ENCODE data around the gene COL27A1.
"Not testable (repeated sequence)": the region's sequence is repeated elsewhere in the genome, so short reads cannot be mapped to it uniquely, and the experiment has no call there.

The COL27A1 gene

GRCh38 chr9:114126247-114127060, 28.9 kb upstream of the COL27A1 start:
- Histone ChIP-seq H3K4me3 (ENCODE audit: low read depth, low read length) (no peak overlapping the region), H3K4me1 (ENCODE audit: control insufficient read depth, insufficient read depth, low read length) (no peaks in the 10 kb centered on the region), H3K36me3 (ENCODE audit: control insufficient read depth in 2 of 2, insufficient read depth in 1 of 2, low read length in 2 of 2) (no peaks in the 10 kb centered on the region), H3K9me3 (ENCODE audit: control insufficient read depth, insufficient read depth, low read depth, low read length) (no peaks in the 10 kb centered on the region), H3K27ac (ENCODE audit: extremely low read depth, low read depth, low read length) (no peak overlapping the region)
- TF ChIP-seq GLIS2 (tag by site-specific recombination; IDR thresholded peaks at IDR 0.05) (no peak), PRDM1 (tag by site-specific recombination; IDR thresholded peaks at IDR 0.05) (peak; percentile 45; the same call in 1 of the 2 replicates), ZNF404 (tag by site-specific recombination; IDR thresholded peaks at IDR 0.05) (no peak), ZNF366 (tag by site-specific recombination; conservative IDR thresholded peaks at IDR 0.05) (peak; percentile 53; the same call in 1 of the 2 replicates)
- POLR2A ChIA-PET, result no interaction called here
- CTCF ChIA-PET, result interaction anchor here (0.5 to 2.0 kb wide), 6 partner anchors 18 to 384 kb away, joined by 3 to 9 read pairs (median 4); partner anchors contain the start of gene COL27A1

- CTCF ChIA-PET; H3K4me1 ChIP-seq (ENCODE audit: control insufficient read depth, insufficient read depth, low read length); H3K9me3 ChIP-seq (ENCODE audit: control insufficient read depth, insufficient read depth, low read depth, low read length); H3K4me3 ChIP-seq (ENCODE audit: low read depth, low read length); H3K27ac ChIP-seq (ENCODE audit: extremely low read depth, low read depth, low read length); POLR2A ChIA-PET; H3K36me3 ChIP-seq (ENCODE audit: control insufficient read depth in 2 of 2, insufficient read depth in 1 of 2, low read length in 2 of 2): not testable (repeated sequence)
- TF ChIP-seq SCRT1 (tag by site-specific recombination; IDR thresholded peaks at IDR 0.05; ENCODE audit: borderline replicate concordance) (peak; percentile 69; the same call in 1 of the 2 replicates), SCRT2 (tag by site-specific recombination; IDR thresholded peaks at IDR 0.05) (peak; percentile 52; the same call in 1 of the 2 replicates)
Measured at GRCh38 chr9:114128759-114129158, 26.6 kb upstream of the COL27A1 start.

GRCh38 chr9:114130141-114130540, 25.2 kb upstream of the COL27A1 start:
- POLR2A ChIA-PET, result no interaction called here
- H3K36me3 ChIP-seq (ENCODE audit: control insufficient read depth in 2 of 2, insufficient read depth in 1 of 2, low read length in 2 of 2), result no peaks in the 10 kb centered on the region
- H3K4me3 ChIP-seq (ENCODE audit: low read depth, low read length), result no peak overlapping the region
- H3K27ac ChIP-seq (ENCODE audit: extremely low read depth, low read depth, low read length), result no peak overlapping the region
- H3K4me1 ChIP-seq (ENCODE audit: control insufficient read depth, insufficient read depth, low read length), result no peaks in the 10 kb centered on the region
- H3K9me3 ChIP-seq (ENCODE audit: control insufficient read depth, insufficient read depth, low read depth, low read length), result no peaks in the 10 kb centered on the region
- CTCF ChIA-PET, result interaction anchor here (0.6 kb wide), 1 partner anchor 211 kb away, joined by 3 read pairs; no protein-coding TSS in a partner anchor
- TF ChIP-seq ZNF23 (tag by site-specific recombination; IDR thresholded peaks at IDR 0.05; ENCODE audit: borderline replicate concordance), result no peak
- TF ChIP-seq ZNF610 (tag by site-specific recombination; IDR thresholded peaks at IDR 0.05; ENCODE audit: borderline replicate concordance), result no peak
- TF ChIP-seq ZNF510 (tag by site-specific recombination; IDR thresholded peaks at IDR 0.05; ENCODE audit: insufficient replicate concordance), result no peak
- no peak for TF ChIP-seq GLIS1 (tag by site-specific recombination; IDR thresholded peaks at IDR 0.05)
- TF ChIP-seq ZNF398 (tag by site-specific recombination; IDR thresholded peaks at IDR 0.05), result no peak
- no peak for TF ChIP-seq ZNF514 (tag by site-specific recombination; IDR thresholded peaks at IDR 0.05)
- no peak for TF ChIP-seq ZNF174 (tag by site-specific recombination; IDR thresholded peaks at IDR 0.05)
- no peak for TF ChIP-seq ZNF2 (tag by site-specific recombination; IDR thresholded peaks at IDR 0.05)
- TF ChIP-seq PRDM2 (tag by site-specific recombination; IDR thresholded peaks at IDR 0.05; ENCODE audit: borderline replicate concordance), result no peak
- TF ChIP-seq ZNF280D (tag by site-specific recombination; IDR thresholded peaks at IDR 0.05), result no peak
- no peak for TF ChIP-seq ZNF837 (tag by site-specific recombination; IDR thresholded peaks at IDR 0.05)
- TF ChIP-seq ZNF394 (tag by site-specific recombination; IDR thresholded peaks at IDR 0.05; ENCODE audit: borderline replicate concordance), result no peak
- no peak for TF ChIP-seq ZNF292 (tag by site-specific recombination; IDR thresholded peaks at IDR 0.05; ENCODE audit: borderline replicate concordance, low read depth)
- no peak for TF ChIP-seq BCL11A (tag by site-specific recombination; IDR thresholded peaks at IDR 0.05; ENCODE audit: low read depth)

Measured in HEK293 (cell line).